GM18867 (cell line): ENCODE measurements around the gene SLC4A5.
"Not testable (repeated sequence)": the region's sequence is repeated elsewhere in the genome, so short reads cannot be mapped to it uniquely, and the experiment has no call there.

Experiments used
- ATAC-seq: cut with Tn5 transposase; IDR thresholded peaks from one replicate; pipeline ENCODE4 v1.9.1; 2021; ENCODE audit warnings: mild to moderate bottlenecking, moderate library complexity; ENCODE audit not compliant: unreplicated experiment

The SLC4A5 gene

GRCh38 chr2:74235041-74235440, 108.2 kb downstream of the SLC4A5 start:
- ATAC-seq: no peak

- no peak for ATAC-seq
These were observed 109.6 kb downstream of the SLC4A5 start for GRCh38 chr2:74233648-74234047.

- ATAC-seq: no peak
These were observed 110.8 kb downstream of the SLC4A5 start for GRCh38 chr2:74232426-74232825.

GRCh38 chr2:74229865-74230264, 113.4 kb downstream of the SLC4A5 start:
- ATAC-seq: not testable (repeated sequence)

GRCh38 chr2:74228772-74229171, 114.4 kb downstream of the SLC4A5 start:
- no peak for ATAC-seq

GRCh38 chr2:74227646-74228045, 115.6 kb downstream of the SLC4A5 start:
- no peak for ATAC-seq

GRCh38 chr2:74226648-74227213, 116.5 kb downstream of the SLC4A5 start:
- ATAC-seq: no peak

- ATAC-seq: no peak
These were observed 117.3 kb downstream of the SLC4A5 start for GRCh38 chr2:74225698-74226459.

- no peak for ATAC-seq
These were observed 119.1 kb downstream of the SLC4A5 start for GRCh38 chr2:74223941-74224770.

- ATAC-seq: no peak
These were observed 120.9 kb downstream of the SLC4A5 start for GRCh38 chr2:74222300-74222650.

GRCh38 chr2:74221604-74222299, 121.5 kb downstream of the SLC4A5 start:
- ATAC-seq: no peak

- ATAC-seq: no peak
These were observed 122.1 kb downstream of the SLC4A5 start for GRCh38 chr2:74221091-74221490.

- no peak for ATAC-seq
These were observed 123.2 kb downstream of the SLC4A5 start for GRCh38 chr2:74219846-74220486.

GRCh38 chr2:74216642-74217041, 126.6 kb downstream of the SLC4A5 start:
- ATAC-seq: no peak

- ATAC-seq: not testable (repeated sequence)
These were observed 127.4 kb downstream of the SLC4A5 start for GRCh38 chr2:74215771-74216170.

GRCh38 chr2:74212702-74213410, 130.4 kb downstream of the SLC4A5 start:
- ATAC-seq: no peak

GRCh38 chr2:74206180-74206688, 137.0 kb downstream of the SLC4A5 start:
- ATAC-seq: peak; percentile 79

GRCh38 chr2:74205596-74205995, 137.6 kb downstream of the SLC4A5 start:
- no peak for ATAC-seq

GRCh38 chr2:74205113-74205512, 138.1 kb downstream of the SLC4A5 start:
- no peak for ATAC-seq

- ATAC-seq: no peak
These were observed 138.8 kb downstream of the SLC4A5 start for GRCh38 chr2:74204436-74204835.
